DMS153 (cell line): ENCODE measurements around the gene TYW1.
"Not testable (repeated sequence)": the region's sequence is repeated elsewhere in the genome, so short reads cannot be mapped to it uniquely, and the experiment has no call there.

ENCODE experiments used
- DNase-seq: peaks from one replicate; lab custom pipeline; 2025; lab: John Stamatoyannopoulos, UW

The TYW1 gene

DNA sequence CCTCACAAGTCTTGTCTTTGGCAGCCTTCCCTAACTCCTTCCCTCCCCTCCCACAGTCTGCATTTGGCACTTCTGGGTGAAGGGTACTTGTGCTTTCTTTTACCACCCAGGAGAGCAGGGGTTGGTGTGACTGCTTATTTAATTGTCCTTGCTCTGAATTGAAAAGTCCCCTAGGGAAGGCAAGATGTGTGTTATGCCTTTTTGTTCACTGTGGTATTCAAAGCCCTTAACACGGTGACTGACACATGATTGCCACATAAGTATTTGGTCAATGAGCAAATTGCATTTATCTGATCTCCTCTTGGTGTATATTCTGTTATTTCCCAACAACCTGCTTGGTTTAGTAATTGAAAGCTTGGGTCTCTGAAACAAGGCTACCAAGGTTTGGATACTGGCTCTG, 134.1 kb downstream of the TYW1 start:
- DNase-seq: not testable (repeated sequence)

DNA sequence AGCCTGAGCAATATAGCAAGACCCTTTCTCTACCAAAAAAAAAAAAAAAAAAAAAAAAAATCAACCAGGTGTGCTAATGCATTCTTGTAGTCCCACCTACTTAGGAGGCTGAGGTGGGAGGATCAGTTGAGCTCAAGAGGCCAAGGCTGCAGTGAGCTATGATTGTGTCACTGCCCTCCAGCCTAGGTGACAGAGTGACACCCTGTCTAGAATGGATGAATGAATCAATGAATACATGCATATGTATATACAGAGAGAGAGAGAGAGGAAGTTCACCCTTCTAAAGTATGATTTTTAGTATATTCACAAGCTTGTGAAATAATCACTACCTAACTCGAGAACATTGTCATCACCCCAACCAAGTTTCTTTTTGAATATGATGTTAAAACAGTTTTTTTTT, 138.3 kb downstream of the TYW1 start:
- DNase-seq: not testable (repeated sequence)

DNA sequence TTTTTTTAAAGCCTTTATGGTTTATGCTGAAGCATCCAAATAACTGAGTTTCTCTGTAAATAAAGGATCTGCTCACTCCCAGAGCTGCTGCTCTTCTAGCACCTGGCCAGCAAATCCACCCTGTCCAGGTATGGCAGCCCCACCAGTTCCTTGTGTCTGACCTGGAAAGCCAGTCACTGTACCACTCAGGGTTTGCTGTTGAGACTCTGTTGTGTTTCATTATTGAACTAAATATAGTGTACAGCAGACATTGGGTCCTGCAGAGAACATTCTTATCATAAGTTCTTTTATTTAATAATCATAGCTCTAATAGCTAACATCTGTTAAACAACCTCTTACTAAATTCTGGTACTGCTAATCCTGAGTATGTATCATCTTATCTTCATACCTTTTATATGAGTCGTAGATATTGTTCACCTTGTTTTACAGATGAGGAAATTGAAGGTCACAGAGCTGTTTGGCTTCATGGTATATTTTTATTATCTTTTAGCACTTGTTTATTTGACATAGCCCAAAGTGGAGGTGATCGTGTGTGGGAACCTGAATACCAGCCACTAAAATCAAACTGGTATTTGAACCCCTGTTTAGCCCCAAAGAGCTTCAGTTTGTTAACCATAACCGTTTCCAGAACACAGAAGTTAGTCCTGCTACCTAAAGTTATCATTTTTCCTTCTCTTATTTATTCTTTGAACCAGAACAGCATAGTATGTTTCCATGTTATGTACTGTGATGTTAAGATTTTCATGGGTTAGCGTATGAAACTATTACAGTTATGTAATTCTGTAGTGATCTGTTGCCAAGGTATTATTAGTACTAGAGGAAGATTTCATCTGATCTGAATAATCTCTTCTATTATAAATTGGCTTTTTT, 139.2 kb downstream of the TYW1 start:
- not testable (repeated sequence) for DNase-seq

DNA sequence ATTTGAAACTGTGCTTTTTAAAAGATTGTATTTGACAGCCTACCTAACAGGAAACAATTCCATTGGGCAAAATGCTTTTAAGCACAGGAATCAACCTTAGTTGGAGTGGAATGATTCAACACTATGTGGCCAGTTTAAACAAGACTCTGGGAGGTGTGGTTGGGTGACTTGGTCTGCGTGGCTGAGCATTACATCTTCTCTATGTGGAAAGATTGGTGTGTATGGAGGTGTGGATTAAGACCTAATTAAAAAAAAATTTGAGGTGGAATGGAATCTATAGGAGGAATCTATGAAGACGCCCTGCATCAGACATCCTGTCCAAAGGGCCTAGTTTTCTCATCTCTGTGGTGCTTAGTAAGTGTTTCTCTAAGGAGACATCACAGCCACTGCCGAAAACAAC, 140.9 kb downstream of the TYW1 start:
- DNase-seq: not testable (repeated sequence)

DNA sequence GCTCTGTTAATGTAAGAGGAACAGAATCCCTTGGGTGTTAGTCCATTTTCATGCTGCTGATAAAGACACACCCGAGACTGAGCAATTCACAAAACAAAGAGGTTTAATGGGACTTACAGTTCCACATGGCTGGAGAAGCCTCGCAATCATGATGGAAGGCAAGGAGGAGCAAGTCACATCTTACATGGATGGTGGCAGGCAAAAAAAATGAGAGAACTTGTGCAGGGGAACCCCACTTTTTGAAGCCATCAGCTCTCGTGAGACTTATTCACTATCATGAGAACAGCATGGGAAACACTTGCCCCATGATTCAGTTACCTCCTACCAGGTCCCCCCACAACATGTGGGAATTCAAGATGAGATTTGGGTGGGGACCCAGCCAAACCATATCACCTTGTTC, 143.2 kb downstream of the TYW1 start:
- not testable (repeated sequence) for DNase-seq

DNA sequence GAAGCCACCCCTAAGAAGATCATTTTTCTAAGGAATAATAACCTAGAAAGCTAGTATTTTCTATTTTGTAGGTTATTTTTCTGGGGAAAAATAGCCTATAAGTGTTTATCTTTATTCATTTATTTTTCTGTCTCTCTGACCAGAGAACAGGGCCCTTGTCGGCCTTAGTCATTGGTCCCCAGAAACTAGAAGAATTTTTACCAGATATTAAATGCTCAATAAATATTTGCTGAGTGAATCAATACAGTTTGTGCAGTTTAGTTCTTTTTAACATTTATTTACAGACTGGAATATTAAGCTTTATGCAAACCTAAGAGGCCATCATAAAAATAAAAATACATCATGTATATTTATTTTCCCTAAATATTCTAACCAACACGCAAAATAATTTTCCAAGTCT, 144.4 kb downstream of the TYW1 start:
- DNase-seq: not testable (repeated sequence)

DNA sequence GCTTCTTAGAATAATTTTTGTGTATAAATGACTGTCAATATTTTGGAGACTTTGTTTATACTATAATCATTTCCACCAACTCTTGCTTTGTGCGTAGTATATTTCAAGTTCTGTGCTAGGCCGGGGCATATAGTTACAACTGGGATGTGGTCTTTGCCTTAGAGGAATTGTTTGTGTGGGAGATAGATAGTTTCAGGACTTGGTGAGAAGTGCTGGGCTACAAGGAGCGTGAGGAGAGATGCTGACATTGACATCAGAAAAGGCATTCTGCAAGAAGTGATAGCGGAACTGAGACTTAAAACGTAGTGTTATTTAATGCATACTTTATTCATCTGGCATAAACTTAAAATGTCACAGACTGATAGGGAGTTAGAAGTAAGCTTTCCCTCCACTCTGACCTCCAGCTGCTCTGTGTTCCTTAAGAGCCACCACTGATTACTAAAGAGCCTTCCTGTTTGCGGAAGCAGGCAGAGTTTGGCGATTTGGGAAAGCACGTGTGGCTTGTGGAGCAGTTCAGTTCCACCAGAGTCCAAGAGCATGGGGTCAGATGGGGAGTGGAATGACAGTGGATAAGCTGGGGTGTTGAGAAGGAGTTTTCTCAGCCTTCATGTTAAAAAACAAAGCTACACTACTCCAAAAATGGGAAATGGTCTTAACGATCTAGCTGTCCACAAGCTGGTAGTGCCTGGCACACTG, 146.6 kb downstream of the TYW1 start:
- not testable (repeated sequence) for DNase-seq

DNA sequence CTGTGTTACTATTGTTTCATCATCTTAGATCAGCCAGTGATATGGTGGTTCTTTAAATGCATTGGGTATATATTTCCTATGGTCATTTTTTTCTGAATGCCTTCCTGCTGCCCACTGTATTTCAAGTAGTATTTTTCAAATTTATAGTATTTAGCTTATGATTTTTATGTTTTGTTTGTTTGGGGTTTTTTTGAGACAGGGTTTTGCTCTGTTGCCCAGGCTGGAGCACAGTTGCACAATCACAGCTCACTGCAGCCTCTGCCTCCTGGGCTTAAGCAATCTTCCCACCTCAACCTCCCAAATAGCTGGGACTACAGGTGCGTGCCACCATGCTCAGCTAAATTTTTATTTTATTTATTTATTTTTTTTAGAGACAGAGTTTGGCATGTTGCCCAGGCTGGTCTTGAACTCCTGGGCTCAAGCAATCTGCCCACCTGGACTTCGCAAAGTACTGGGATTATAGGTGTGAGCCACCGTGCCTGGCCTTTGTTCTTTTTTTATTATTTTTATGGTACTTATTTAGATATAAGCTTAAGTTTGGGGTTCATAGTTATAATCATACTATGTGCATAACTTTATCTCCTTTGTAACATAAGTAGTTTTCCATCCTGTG, 149.1 kb downstream of the TYW1 start:
- DNase-seq: not testable (repeated sequence)

DNA sequence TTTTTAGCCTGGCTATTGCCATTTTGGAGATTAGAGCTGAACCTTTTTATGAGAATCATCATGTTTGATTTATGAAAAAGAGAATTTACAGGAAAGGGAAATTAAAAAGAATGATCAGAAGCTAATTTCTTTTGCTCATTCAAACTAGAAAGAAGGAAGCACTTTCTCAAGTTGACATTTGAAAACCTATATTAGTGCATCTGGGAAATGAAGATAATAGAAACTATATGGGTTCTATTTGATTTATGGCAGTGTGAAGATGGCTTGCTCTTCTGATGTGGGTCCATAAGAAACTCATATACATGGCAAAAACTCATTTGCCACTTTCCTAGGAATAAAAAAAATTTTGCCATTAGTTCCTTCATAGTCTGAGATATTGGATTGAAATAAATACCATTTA, 152.5 kb downstream of the TYW1 start:
- not testable (repeated sequence) for DNase-seq

DNA sequence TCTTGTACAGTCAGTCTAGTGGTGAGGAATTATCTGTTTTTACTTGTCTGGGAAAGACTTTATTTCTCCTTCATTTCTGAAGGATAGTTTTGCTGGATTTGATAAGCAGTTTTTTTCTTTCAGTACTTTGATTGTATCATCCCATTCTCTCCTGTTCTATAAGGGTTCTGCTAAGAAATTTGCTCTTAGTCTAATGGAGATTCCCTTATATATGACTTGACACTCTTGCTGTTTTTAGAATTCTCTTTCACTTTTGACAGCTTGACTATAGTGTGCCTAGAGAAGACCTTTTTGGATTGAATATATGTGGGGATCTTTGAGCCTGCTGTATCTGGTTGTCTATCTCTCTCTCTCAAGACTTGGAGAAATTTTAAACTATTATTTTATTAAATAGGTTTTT, 157.7 kb downstream of the TYW1 start:
- not testable (repeated sequence) for DNase-seq

DNA sequence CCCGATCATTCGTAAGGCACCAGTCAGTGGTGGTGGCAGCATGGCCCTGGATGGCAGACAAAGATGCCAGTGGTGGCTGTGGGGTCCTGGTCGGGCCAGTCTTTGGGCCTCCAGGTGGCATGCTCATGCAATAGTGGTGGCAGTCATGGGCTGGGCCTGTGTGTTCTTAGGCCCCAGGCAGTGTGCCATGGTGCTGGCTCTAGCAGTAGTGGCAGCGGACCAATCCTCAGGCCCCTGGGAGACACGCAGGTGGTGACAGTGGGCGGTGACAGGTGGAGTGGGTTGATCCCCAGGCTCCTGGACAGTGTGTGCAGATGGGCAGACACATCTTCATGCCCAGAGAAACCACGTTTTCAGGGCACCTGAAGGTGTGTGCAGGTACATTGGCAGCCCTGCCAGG, 159.4 kb downstream of the TYW1 start:
- DNase-seq: not testable (repeated sequence)

DNA sequence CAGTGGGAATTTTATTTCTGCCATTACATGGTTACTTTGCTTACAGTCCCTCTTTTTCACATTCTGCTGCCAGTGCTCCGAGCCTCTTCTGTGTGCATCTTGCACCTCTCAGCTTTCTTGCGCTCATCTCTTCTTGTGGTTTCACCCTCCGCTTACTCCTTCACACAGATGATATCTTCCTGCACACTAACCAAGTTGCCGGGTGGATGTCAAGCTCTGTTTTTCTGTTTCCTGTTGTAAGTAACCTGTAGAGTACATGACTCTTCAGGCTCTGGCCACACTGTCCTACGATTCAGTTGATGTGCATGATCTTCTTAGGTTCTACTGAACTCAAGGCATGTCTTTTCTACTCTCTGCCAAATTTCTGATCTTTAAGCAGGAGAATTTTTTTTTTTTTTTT, 166.7 kb downstream of the TYW1 start:
- not testable (repeated sequence) for DNase-seq

DNA sequence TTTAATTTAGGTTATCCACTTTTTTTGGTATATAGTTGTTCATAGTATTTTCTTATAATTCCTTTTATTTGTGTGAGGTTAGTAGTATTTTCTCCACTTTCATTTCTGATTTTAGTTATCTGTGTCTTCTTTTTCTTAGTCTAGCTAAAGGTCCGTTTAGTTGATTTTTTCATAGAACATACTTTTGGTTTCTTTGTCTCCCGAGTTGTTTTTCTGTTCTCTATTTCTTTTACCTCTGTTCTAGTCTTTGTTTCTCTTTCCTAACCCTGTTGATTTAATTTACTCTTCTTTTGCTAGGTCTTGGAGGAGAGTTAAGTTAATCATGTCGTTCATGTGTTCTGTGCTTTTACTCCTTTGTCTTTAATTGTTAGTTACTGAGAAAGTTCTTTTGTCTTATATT, 174.5 kb downstream of the TYW1 start:
- not testable (repeated sequence) for DNase-seq

DNA sequence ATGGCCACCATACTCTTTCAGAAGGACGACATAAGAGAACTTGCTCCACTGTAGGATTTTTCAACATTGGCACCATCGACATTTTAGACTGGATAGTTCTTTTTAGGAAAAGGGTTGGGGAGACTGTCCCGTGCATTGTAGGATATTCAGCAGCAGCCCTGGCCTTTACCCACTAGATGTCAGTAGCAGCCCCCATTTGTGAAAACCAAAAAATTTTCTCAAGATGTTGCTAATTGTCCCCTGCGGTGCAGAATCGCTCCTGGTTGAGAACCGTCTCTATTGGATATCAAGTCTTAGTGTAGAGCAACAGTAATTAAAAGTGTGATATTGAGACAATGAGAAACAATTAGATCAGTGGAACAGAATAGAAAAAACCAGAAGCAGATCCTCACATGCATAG, 180.1 kb downstream of the TYW1 start:
- DNase-seq: not testable (repeated sequence)

DNA sequence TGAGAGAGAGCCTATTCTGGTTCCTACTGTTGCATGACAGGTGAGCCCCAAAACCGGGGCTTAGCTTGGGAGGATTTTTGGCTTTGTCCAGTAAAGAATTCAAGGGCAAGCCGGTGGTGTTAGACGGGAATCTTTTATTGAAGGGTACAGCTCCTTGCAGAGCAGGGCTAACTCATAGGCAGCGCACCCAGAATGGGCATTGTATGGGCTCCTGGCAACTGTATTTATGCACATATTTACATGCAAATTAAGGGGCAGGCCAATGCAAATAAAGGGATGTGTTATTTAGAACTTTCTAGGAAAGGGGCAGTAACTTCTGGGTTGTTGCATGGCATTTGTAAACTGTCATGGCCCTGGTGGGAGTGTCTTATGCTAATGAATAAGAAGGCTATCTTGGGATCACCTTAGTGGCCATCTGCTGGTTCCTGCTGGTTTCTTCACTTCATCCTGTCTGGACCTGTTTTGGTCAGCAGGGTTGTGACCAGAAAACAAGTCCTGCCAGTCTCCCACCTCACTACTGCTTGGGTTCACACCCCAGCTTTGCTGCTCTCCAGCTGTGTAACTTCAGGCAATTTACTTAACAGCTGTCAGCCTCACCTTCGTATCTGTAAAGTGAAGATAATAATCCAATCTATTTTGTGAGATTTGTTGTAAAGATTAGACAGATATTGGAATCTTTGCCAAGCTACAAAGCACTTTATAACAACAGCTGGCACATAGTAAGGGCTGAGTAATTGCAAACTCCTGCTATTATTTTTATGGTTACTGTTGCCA, 182.5 kb downstream of the TYW1 start:
- DNase-seq: not testable (repeated sequence)

DNA sequence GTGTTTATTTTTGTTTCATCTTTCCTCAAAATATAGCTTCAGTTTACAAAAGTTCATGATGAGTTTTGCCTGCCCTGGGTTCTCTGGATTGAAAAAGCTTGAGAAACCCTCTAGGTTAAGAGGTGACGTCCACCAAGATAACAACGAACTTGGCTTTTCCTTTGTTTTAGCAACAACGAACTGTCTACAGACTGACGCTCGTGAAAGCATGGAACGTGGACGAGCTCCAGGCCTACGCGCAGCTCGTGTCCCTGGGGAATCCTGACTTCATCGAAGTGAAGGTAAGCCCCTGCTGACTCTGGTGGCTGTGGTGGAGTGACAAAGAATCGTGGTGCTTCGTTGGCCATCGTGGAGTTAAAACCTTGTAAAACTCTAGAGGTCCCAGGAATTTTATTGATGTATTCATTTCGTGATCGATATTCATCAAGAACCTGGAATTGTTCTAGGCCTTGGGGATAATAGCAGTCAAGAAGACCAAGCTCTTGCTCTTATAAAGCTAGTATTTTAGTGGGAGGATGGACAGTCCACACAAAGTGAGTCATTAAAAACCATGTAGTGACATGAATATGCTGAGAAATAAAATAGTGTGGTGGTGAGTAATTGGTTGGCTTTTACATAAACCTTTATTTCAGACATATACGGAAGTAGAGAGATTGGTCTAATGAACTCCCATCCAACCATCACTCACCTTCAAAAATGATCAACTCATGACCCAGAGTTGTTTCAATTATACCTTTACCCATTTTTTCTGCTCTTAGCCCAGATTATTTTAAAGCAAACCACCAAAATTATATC, 186.5 kb downstream of the TYW1 start:
- not testable (repeated sequence) for DNase-seq

DNA sequence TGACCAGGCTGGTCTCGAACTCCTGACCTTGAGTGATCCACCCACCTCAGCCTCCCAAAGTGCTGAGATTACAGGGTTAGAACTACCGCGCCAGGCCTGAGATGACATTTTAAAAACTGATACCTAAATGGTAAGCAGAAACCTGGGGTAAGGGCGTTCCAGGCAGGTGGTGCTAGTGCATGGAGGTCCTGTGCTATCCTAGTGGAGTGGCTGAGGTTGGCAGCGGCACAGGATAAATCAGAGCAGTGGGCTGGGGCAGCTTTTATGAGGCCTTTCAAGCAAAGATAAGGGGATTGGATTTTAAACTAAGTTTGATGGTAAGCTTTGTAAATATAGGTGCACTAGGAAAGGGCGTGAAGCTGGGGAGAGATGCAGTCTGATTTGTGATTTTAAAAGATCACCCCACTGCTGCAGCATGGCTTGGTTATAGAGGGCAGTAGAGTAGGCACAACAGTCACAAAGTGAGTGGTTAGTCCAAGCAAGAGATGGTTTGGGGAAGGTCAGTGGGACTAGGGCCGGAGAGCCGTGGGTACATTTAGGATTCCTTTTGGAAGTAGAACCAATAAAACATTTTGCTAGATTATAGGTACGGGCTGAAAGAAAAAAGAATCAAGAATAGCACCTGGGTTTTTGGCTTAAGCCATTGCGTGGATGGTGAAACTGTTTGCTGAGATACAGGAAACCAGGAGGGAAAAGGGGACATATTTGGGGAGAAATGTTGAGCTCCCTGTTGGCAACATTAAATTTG, 188.5 kb downstream of the TYW1 start:
- not testable (repeated sequence) for DNase-seq

DNA sequence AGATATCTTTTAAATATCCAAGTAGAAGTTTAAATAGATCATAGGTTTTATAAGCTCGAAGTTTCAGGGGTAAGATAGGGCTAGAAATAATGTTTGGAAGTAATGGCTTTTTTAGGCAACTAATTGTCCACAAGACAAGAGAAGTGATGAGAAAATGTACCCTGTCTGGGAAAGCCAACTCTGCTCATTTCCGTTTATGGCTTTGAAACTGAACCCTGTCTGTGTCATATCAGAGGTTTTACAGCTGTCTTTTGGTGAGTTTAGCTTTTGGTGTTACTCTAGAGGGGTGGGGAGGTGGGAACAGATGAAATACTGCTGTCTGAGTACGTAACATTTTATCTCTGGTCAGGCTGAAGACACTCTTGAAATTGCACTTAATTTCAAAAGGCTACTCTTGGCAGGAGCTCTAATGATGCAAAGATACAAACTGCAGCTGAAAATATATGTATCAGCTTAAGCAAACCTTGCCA, 189.1 kb downstream of the TYW1 start:
- not testable (repeated sequence) for DNase-seq

DNA sequence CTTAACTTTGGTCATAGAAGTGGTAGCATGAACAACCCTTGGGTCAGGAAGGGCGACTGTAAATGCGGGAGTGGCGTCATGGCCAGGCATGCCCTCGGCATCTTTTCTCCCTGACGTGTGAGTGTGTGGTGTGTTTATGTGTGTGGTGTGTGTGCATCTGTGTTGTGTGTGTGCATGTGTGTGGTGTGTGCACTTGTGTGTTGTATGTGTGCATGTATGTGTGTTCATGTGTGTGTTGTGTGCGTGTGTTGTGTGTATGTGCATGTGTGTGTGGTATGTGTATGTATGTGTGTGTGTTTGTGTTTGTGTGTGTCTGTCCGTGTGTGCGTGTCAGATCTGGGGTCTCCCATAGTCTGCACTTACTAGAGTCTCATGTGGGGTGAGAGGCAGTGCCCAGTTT, 192.5 kb downstream of the TYW1 start:
- not testable (repeated sequence) for DNase-seq

DNA sequence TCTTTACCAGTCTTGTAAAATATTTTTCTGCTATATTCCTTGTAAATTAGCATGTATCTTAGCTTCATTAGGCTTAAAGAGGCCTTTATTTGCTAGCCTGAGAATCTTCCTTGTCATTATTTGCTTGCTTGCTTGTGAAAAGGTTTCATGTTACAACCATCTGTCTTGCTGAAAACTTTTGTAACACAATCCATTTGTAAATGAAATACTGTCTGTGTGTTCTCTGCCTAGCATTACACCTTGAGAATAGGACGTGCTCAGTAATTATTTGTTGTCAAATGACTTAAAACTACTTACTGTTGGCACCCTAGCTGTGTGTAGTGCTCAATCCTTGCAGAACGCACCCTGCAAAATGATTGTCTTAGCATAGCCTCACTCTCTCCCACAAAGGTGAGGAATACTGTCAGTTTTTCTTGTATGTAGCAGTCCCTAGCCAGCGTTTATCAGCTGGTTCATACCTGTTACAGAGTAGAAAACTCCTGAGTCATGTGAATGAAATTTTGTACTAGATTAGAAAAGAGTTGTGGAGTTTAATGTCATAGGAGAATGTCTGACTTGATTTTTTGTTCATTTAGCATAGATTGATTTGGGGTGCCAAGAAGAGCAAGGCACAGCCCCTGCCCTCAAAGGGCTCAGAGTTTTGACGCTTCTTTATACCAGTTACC, 193.3 kb downstream of the TYW1 start:
- DNase-seq: not testable (repeated sequence)
